Endodermal cell (in vitro differentiated cells): ENCODE measurements around the gene SLC16A14. TPM values are rescaled to one million over a fixed set of nuclear protein-coding genes. Genes with fewer than 3 reads are reported as not detected.

ENCODE experiments used
- DNase-seq: peaks from one replicate; pipeline ENCODE4 v3.0.0-alpha.2; 2017
- H3K27ac ChIP-seq: 2 replicates; pipeline ENCODE4 v1.5.1; 2013; ENCODE audit warnings: mild to moderate bottlenecking, low read depth, low read length, moderate library complexity
- H3K27me3 ChIP-seq: 2 replicates; pipeline ENCODE4 v1.6.1; 2013; ENCODE audit warnings: mild to moderate bottlenecking, low read length, moderate library complexity; ENCODE audit not compliant: insufficient read depth, control insufficient read depth, poor library complexity, severe bottlenecking
- H3K36me3 ChIP-seq: 2 replicates; pipeline ENCODE4 v1.7.0; 2013; ENCODE audit warnings: mild to moderate bottlenecking, low read length, moderate library complexity; ENCODE audit not compliant: control insufficient read depth, insufficient read depth
- H3K4me1 ChIP-seq: one replicate; pipeline ENCODE4 v1.7.0; 2013; ENCODE audit warnings: low read length; ENCODE audit not compliant: control insufficient read depth, insufficient read depth
- H3K4me3 ChIP-seq: 2 replicates; pipeline ENCODE4 v1.5.1; 2013; ENCODE audit warnings: mild to moderate bottlenecking, low read length, moderate library complexity
- H3K9ac ChIP-seq: 2 replicates; pipeline ENCODE4 v1.6.1; 2013; ENCODE audit warnings: mild to moderate bottlenecking, low read length, moderate library complexity; ENCODE audit not compliant: poor library complexity, severe bottlenecking; ENCODE audit errors: extremely low read depth
- H3K9me3 ChIP-seq: 2 replicates; pipeline ENCODE4 v1.6.1; 2013; ENCODE audit warnings: mild to moderate bottlenecking, low read length, moderate library complexity; ENCODE audit not compliant: control insufficient read depth
- H3K27ac Mint-ChIP-seq: 2 replicates; pipeline ENCODE4 v1.8.0; 2020; ENCODE audit warnings: mixed read lengths
- H3K27me3 Mint-ChIP-seq: 2 replicates; pipeline ENCODE4 v1.8.0; 2021; ENCODE audit warnings: mild to moderate bottlenecking, mixed read lengths; ENCODE audit not compliant: insufficient read depth
- H3K36me3 Mint-ChIP-seq: 2 replicates; pipeline ENCODE4 v1.8.0; 2020; ENCODE audit warnings: low read depth, mixed read lengths
- H3K4me1 Mint-ChIP-seq: 2 replicates; pipeline ENCODE4 v1.8.0; 2020; ENCODE audit warnings: mixed read lengths
- H3K4me3 Mint-ChIP-seq: 2 replicates; pipeline ENCODE4 v1.8.0; 2020; ENCODE audit warnings: mild to moderate bottlenecking, moderate library complexity, mixed read lengths
- H3K9me3 Mint-ChIP-seq: 2 replicates; pipeline ENCODE4 v1.8.0; 2020; ENCODE audit warnings: mild to moderate bottlenecking, mixed read lengths
- CTCF ChIP-seq: fragments of 200-600 bp; sonication (generic); conservative IDR thresholded peaks from 2 replicates; pipeline ENCODE4 v1.5.0; 2021; ENCODE audit warnings: antibody characterized with exemption, mild to moderate bottlenecking
- WGBS, 2 experiments: methylation state at CpG; one replicate each; pipeline versions ENCODE4 v1.1.5 to v1.1.7; 2013; ENCODE audit warnings: missing lambda C conversion rate in 2 of 2, mixed read lengths in 1 of 2; ENCODE audit not compliant: insufficient coverage in 1 of 2, insufficient read length in 1 of 2; 5-methylcytosine and 5-hydroxymethylcytosine counted together
- total RNA-seq, 2 donors: library from RNA; stranded (reverse); fragmentation: NEBNext Ultra II Directional in 1 of 2; extraction: Animal tissue kit (Norgen Biotek cat#: 25700) in 1 of 2; gene quantifications; 2 replicates in 1 of 2; 3 replicates in 1 of 2; pipeline ENCODE4 v1.2.1, GENCODE V29; 2021

SLC16A14 gene
- total RNA-seq, 2 donors from 2014 or later: 1.2 to 10.2 TPM

DNA sequence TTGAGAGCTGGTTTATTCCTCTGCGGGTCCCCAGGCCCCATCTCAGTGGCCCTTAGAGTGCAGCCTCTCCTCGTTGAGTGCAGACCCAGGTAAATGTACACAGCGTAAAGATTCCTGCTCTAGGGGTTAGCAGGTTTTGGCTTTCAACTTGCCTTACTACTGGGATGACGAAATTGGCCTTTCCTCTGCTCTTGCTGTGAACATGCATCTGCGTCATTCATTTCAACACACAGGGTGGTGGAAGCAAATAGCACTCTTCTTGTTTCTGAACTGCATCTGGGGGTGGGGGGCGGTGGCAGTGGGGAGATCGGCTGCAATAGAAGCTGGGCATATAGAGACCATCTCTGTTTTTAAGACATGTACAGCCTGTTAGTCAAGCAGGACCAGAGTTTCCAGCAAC is 16.5 kb upstream of the SLC16A14 start:
- Histone ChIP-seq H3K27ac (no peak overlapping the region), H3K4me3 (no peak overlapping the region), H3K9ac (no peak overlapping the region), H3K27me3 (no peaks in the 10 kb centered on the region), H3K4me1 (no peaks in the 10 kb centered on the region), H3K36me3 (no peaks in the 10 kb centered on the region), H3K9me3 (no peaks in the 10 kb centered on the region)
- Mint-ChIP-seq H3K4me3 (no peak overlapping the region), H3K4me1 (peaks cover under 1% of the 10 kb centered on the region), H3K36me3 (no peaks in the 10 kb centered on the region), H3K27ac (no peak overlapping the region), H3K27me3 (no peaks in the 10 kb centered on the region), H3K9me3 (no peaks in the 10 kb centered on the region)
- DNase-seq: no peak
- 90 to 100% methylated on average over 4 to 7 of the region's 7 CpGs for WGBS, 2 experiments
- TF ChIP-seq CTCF: no peak

- DNase-seq: peak; percentile 72
- TF ChIP-seq CTCF: no peak
- no peak overlapping the region for H3K27ac Mint-ChIP-seq
These were observed 9.3 kb upstream of the SLC16A14 start for GRCh38 chr2:230077851-230078547.

GRCh38 chr2:230076819-230077218 is 8.1 kb upstream of the SLC16A14 start:
- no peaks in the 10 kb centered on the region for H3K9me3 ChIP-seq
- no peaks in the 10 kb centered on the region for H3K9me3 Mint-ChIP-seq
- H3K4me3 Mint-ChIP-seq: no peak overlapping the region
- no peak overlapping the region for H3K4me3 ChIP-seq
- 97 to 100% methylated on average over 1 to 2 of the region's 2 CpGs for WGBS, 2 experiments
- H3K4me1 Mint-ChIP-seq: peaks cover 13% of the 10 kb centered on the region
- no peaks in the 10 kb centered on the region for H3K27me3 ChIP-seq
- no peak overlapping the region for H3K9ac ChIP-seq
- H3K27ac ChIP-seq: no peak overlapping the region
- no peak overlapping the region for H3K27ac Mint-ChIP-seq
- no peaks in the 10 kb centered on the region for H3K4me1 ChIP-seq
- DNase-seq: no peak
- no peaks in the 10 kb centered on the region for H3K36me3 ChIP-seq
- H3K36me3 Mint-ChIP-seq: no peaks in the 10 kb centered on the region
- no peak for TF ChIP-seq CTCF
- H3K27me3 Mint-ChIP-seq: no peaks in the 10 kb centered on the region

More at GRCh38 chr2:230077851-230078547, 9.3 kb upstream of the SLC16A14 start:
- Histone ChIP-seq H3K27ac (no peak overlapping the region), H3K4me1 (no peaks in the 10 kb centered on the region), H3K9ac (no peak overlapping the region), H3K4me3 (no peak overlapping the region), H3K36me3 (no peaks in the 10 kb centered on the region), H3K27me3 (no peaks in the 10 kb centered on the region), H3K9me3 (no peaks in the 10 kb centered on the region)
- H3K27me3 Mint-ChIP-seq: no peaks in the 10 kb centered on the region
- H3K4me1 Mint-ChIP-seq: peaks cover 13% of the 10 kb centered on the region
- H3K9me3 Mint-ChIP-seq: no peaks in the 10 kb centered on the region
- no peak overlapping the region for H3K4me3 Mint-ChIP-seq
- no peaks in the 10 kb centered on the region for H3K36me3 Mint-ChIP-seq
- WGBS, 2 experiments: 63 to 82% methylated on average over 2 to 5 of the region's 5 CpGs
